Breast epithelium (tissue), 3 donors: Measurements from ENCODE around the gene DOCK9.

ENCODE experiments used
- CTCF ChIP-seq, 3 donors: fragments of 450-650 bp; IDR thresholded peaks; one replicate each; pipeline ENCODE4 v1.5.1; 2016 to 2017; ENCODE audit warnings: antibody characterized with exemption in 3 of 3, mild to moderate bottlenecking in 3 of 3, moderate library complexity in 3 of 3
- POLR2A ChIP-seq: fragments of 450-650 bp; IDR thresholded peaks from one replicate; pipeline ENCODE4 v1.6.1; 2016; ENCODE audit warnings: antibody characterized with exemption, mild to moderate bottlenecking, moderate library complexity
- POLR2AphosphoS5 ChIP-seq, 3 donors: sonication (generic); formaldehyde crosslinking; IDR thresholded peaks; one replicate each; pipeline ENCODE4 v1.6.1; 2017; ENCODE audit warnings: antibody characterized with exemption in 3 of 3

GRCh38 chr13:98900442-98900841, 77.4 kb downstream of the DOCK9 start:
- no peak for TF ChIP-seq POLR2A
- TF ChIP-seq CTCF (IDR thresholded peaks at IDR 0.05), result no peak
- no peak for TF ChIP-seq POLR2AphosphoS5 (IDR thresholded peaks at IDR 0.05)
